ENCODE measurements around the gene CDH13.

The CDH13 gene

GRCh38 chr16:82626791-82627261, at the start of gene CDH13:
CDH13 (plus strand) TSS chr16:82626969.
- DNase-seq, result no peak

- no peak for DNase-seq
These were observed 46.4 kb upstream of the CDH13 start for GRCh38 chr16:82580298-82580890.

DNA sequence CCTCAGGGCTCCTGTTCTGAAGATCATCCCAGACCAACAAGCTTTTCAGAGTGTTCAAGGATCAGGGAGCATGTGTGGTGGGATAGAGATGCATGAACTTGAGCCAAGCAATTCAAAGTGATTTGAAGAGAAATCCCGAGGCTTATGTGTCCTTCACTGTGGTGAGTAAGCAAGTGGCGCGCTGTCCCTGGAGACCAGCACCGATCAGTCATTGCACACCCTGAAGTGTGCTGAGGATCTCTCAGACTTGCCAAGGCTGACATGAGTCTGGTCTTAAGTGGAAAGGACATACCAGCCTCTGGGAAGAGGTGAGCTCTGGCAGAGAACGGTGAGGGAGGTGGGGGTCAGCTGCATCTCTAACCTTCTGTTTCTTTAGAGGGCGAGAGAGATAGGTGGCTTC, 43.8 kb upstream of the CDH13 start:
- no peak for DNase-seq

DNA sequence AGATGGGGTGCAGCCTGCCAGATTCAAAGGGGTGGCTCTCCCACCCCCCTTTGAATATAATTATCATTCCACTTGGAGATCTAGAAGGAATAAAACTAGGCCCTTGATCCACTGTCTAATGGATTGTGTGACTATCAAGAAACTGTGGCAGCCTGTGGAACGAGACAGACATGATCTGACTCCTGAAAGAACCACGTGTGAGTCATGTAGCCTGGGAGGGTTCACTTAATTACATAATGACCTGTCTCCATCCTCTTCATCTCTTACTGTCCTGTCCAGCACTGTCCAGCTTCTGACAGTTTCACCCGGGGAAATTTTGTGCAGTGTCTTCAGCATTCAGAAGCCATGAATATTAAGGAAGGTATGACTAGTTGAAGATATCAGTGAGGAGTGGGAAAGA, 43.3 kb upstream of the CDH13 start:
- no peak for DNase-seq

- no peak for DNase-seq
These were observed 42.1 kb upstream of the CDH13 start for GRCh38 chr16:82584553-82585152.

DNA sequence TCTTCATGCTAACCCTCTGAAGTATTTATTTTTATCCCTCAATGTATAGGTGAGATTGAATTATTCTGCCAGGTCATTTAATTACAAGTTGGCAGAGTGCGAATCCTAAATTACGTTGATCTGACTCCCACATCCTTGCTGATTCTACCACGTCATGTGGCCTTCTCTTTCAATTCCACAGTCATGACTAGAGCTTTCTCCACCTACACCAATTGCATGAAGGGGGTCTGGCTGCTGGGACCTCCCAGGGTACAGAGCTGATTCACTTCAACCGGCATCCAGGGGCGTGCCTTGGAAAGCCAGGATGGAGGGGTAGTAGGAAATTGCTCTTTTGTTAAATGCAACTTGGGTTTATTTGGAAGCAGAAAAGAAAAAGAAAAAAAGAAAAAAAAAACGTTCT, 41.1 kb upstream of the CDH13 start:
- DNase-seq, result no peak

- no peak for DNase-seq
These were observed 40.6 kb upstream of the CDH13 start for GRCh38 chr16:82586130-82586529.

DNA sequence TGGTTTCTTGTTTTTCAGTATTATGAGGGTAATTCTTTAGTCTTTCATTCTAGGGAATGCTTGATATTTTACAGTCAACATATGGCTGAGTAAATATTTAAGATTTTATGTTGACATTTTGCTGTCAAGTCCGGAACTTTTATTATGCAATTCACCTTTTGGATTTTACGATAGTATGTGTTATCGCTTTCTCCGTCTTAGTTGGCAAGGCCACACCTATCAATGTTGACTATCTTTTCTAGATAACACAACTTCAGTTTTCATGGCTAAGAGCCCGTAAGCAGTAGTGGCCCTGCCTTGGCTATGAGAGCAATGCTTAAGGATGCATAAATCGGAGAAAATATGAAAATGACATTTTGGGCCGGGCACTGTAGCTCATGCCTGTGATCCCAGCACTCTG, 39.5 kb upstream of the CDH13 start:
- DNase-seq, result no peak

GRCh38 chr16:82589407-82589806, 37.4 kb upstream of the CDH13 start:
- DNase-seq, result no peak

DNA sequence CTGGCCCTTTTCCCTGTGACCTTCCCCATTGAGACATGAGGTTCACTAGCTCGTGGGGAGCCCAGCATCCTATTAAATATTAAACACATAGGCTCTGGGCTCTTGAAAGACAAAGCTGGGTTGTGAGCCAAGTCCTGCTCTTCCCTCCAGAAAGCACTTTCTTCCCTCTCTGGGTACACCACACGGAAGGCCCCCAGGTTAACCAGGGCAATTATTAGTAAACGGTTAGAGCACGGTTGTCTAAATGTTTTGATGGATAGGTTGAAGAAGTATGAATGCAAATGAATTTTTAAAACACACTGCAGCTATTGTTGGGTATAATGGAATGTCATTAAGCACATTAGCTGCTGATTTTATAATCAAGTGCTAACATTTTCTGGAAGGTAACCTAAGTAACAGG, 32.7 kb upstream of the CDH13 start:
- no peak for DNase-seq

- DNase-seq, result no peak
These were observed 28.0 kb upstream of the CDH13 start for GRCh38 chr16:82598771-82599170.

GRCh38 chr16:82601989-82602640, 24.7 kb upstream of the CDH13 start:
- no peak for DNase-seq

GRCh38 chr16:82603784-82604411, 22.9 kb upstream of the CDH13 start:
- no peak for DNase-seq

DNA sequence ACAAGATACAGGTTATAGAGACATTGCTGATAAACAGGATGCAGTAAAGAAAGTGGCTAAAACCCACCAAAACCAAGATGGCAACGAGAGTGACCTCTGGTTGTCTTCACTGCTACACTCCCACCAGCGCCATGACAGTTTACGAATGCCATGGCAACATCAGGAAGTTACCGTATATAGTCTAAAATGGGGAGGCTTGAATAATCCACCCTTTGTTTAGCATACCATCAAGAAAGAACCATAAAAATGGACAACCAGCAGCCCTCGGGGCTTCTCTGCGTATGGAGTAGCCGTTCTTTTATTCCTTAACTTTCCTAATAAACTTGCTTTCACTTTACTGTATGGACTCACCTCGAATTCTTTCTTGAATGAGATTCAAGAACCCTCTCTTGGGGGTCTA, 21.7 kb upstream of the CDH13 start:
- no peak for DNase-seq

DNA sequence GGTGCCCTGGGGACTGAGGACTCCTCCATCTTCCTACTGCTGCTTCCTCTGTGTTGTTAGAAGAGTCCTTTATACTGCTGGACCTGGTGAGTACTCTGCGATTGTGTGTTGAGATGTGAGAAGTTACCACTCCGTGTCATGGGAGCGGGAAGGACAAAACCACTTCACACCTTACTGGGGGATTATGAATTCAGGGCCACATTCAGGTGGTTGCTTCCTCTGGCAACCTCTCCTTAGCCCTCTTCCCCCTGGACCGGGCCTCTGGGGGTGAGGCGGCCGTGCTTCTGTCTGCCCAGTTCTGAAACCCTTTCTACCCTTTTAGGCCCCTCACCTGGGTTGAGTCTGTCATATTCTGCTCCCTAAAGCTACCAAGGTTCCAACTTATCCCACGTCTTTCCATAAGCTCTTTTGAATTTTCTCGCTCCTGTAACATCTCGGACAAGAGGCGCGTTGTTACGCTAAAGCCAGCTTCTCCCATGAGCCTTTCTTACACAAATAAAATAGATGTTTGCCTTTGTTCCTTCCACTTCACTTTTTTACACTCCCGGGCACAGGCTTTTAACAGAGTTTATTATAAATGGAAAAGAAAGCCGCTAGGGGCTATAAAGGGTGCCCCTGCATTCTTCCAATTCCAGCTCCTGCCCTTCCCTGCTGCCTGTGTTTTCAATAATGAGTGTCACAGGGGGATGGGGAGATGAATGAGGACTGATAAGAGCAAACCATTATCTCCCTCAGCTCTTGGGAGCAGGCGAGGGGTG, 20.7 kb upstream of the CDH13 start:
- DNase-seq, result no peak

GRCh38 chr16:82609140-82609539, 17.6 kb upstream of the CDH13 start:
- DNase-seq, result no peak

GRCh38 chr16:82612263-82612662, 14.5 kb upstream of the CDH13 start:
- DNase-seq, result no peak

DNA sequence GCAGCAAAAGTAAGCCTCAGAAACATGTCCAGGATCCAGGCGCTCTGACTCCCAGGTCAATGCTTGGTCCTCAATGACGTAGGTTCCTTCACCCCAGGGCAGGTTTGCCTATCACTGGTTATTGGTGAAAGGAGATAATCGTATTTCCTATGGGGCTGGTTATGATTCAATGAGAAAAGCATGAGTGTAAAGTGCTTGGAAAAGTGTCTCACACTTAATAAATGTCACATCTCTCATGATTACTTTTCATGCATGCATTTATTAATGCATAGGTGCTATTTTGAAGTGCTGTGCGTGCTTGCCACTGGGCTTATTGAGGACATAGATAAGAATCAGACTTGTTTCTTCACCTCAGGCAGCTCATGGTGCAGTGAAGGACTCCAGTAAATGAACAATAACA, 10.4 kb upstream of the CDH13 start:
- no peak for DNase-seq

DNA sequence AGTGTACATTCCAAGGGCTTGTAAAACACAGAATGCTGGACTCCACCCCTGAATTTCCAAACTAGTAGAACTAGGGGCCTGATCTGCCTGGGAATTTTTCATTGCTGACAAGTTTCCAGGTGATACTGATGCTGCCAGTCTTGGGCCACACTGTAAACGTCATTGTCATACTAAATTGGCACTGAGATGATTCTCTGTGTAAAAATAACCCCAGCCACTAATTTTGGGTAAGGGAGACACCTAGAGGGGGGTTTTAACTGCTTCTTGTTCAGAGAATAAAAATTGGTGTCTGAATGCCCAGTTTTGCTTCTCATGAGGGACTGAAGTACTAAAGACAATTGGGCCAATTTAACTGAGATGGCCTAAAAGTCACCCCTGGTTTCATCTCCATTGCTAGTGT, 5.0 kb upstream of the CDH13 start:
- no peak for DNase-seq

DNA sequence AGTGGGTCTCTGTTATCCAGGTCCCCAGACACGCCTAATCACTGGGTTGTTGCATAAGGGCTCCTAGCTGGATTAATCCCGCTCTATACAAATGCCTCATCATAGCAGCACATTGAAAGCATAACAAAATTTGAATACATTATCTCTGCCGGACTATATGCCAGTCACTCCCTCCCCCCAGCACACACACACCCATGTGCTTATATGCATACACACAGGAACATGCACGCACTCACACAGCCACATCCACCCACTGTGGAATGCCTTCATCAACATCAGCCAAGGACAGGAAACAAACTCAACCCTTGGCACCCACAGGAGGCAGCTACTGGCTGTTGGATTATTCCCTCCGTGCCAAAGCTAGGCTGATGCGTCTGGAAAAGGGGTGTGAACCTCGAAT, 3.5 kb upstream of the CDH13 start:
- no peak for DNase-seq

DNA sequence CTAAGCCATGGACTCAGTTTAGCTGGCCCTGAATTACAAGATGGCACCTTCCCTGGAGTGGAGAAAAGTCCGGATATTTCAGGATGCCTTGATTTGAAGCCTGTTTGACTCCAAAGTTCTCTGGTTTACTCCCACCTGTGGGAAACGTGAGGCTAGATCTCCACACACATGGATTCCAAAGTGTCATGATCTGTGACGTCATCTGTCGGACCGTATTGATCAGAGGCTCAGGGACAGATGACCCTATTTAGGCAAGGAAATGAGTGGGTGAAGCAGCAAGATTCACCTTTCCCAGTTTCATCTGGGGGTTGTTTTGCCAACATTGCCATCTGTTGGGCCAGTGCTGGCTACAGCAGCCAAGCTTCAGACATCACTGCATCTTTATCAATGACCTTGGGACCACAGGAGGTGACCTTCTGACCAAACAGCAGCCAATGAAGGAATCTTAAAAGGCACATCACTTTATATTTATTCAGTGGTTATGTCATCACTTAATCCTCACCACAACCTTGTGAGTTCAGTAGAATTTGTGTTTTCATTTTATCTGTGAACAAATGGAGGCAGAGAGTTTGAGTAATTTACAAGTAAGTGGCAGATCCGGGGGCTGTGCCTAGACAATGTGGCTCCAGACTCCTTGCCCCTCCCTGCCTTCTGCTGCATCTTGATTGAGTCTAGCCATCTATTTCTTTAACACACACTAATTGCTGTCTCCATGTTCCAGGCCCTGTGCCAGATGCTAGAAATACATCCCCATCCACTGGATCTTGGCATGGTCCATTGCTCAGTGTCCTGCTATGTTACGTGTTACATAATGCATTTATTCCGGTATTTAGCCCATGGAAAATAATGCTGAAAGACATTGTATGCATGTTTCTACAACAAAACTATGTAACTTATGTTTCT, 1.5 kb upstream of the CDH13 start:
- DNase-seq, result no peak

- DNase-seq, result no peak
These were observed 1.3 kb downstream of the CDH13 start for GRCh38 chr16:82628088-82628423.

Data from activated effector memory CD4-positive, alpha-beta T cell treated with Interleukin-2 at 50 U/mL for 16 hours (primary cell).